Germinal center (tissue), 1 donor: Measurements from ENCODE around the gene MAP3K1.
"Not testable (repeated sequence)": the region's sequence is repeated elsewhere in the genome, so short reads cannot be mapped to it uniquely, and the experiment has no call there.

ENCODE experiments used
- DNase-seq: peaks from one replicate; pipeline ENCODE4 v3.0.0; 2012; ENCODE audit warnings: mixed read lengths, low spot score

MAP3K1 gene

GRCh38 chr5:56814963-56815657 lies at the start of gene MAP3K1:
TSS of gene MAP3K1 (plus strand) at chr5:56815549. CDS start at chr5:56815574, 25 bp downstream.
- peak; percentile 88 for DNase-seq

- no peak for DNase-seq
Measured at GRCh38 chr5:56766926-56767325, 48.4 kb upstream of the MAP3K1 start.

GRCh38 chr5:56769875-56770604 lies 45.3 kb upstream of the MAP3K1 start:
- DNase-seq: no peak

GRCh38 chr5:56772767-56773166 lies 42.6 kb upstream of the MAP3K1 start:
- no peak for DNase-seq

GRCh38 chr5:56774957-56775356 lies 40.4 kb upstream of the MAP3K1 start:
- DNase-seq: no peak

- not testable (repeated sequence) for DNase-seq
Measured at GRCh38 chr5:56776212-56776846, 39.0 kb upstream of the MAP3K1 start.

GRCh38 chr5:56783261-56783660 lies 32.1 kb upstream of the MAP3K1 start:
- no peak for DNase-seq

- DNase-seq: no peak
Measured at GRCh38 chr5:56786346-56786745, 29.0 kb upstream of the MAP3K1 start.

GRCh38 chr5:56791396-56791795 lies 24.0 kb upstream of the MAP3K1 start:
- DNase-seq: no peak

- no peak for DNase-seq
Measured at GRCh38 chr5:56798521-56798920, 16.8 kb upstream of the MAP3K1 start.

GRCh38 chr5:56800186-56800585 lies 15.2 kb upstream of the MAP3K1 start:
- DNase-seq: no peak

- no peak for DNase-seq
Measured at GRCh38 chr5:56801256-56801655, 14.1 kb upstream of the MAP3K1 start.

GRCh38 chr5:56802205-56802604 lies 13.1 kb upstream of the MAP3K1 start:
- no peak for DNase-seq

- no peak for DNase-seq
Measured at GRCh38 chr5:56803025-56803424, 12.3 kb upstream of the MAP3K1 start.

GRCh38 chr5:56803894-56804293 lies 11.5 kb upstream of the MAP3K1 start:
- no peak for DNase-seq

GRCh38 chr5:56807679-56808078 lies 7.7 kb upstream of the MAP3K1 start:
- no peak for DNase-seq

- no peak for DNase-seq
Measured at GRCh38 chr5:56808211-56808610, 7.1 kb upstream of the MAP3K1 start.

GRCh38 chr5:56810826-56811225 lies 4.5 kb upstream of the MAP3K1 start:
- no peak for DNase-seq

GRCh38 chr5:56812110-56812509 lies 3.2 kb upstream of the MAP3K1 start:
- DNase-seq: no peak

GRCh38 chr5:56813302-56813701 lies 2.0 kb upstream of the MAP3K1 start:
- no peak for DNase-seq

- peak; percentile 34 for DNase-seq
Measured at GRCh38 chr5:56814361-56814962, 887 bp upstream of the MAP3K1 start.

- DNase-seq: peak; percentile 55
Measured at GRCh38 chr5:56815658-56816545, 553 bp downstream of the MAP3K1 start.
